SK-N-SH treated with all-trans-retinoic acid at 6 μM for 48 hours (cell line): ENCODE data around the gene KLHL26.

Experiments
- ATAC-seq: fragments of 200-7000 bp; cut with Tn5 transposase; 3 replicates; pipeline ENCODE4 v1.9.1; 2020; ENCODE audit warnings: mild to moderate bottlenecking, moderate library complexity
- ARNTL ChIP-seq: fragments of 450-650 bp; formaldehyde crosslinking; IDR thresholded peaks from 2 replicates; pipeline ENCODE4 v1.5.0; 2020; ENCODE audit warnings: low read depth, mild to moderate bottlenecking, moderate library complexity, borderline replicate concordance
- BACH2 ChIP-seq: fragments of 250-450 bp; sonication (Bioruptor Pico); IDR thresholded peaks from 2 replicates; pipeline ENCODE4 v1.9.0; 2021; ENCODE audit warnings: mild to moderate bottlenecking, borderline replicate concordance
- CREB5 ChIP-seq: fragments of 250-450 bp; sonication (Bioruptor Pico); IDR thresholded peaks from 2 replicates; pipeline ENCODE4 v1.5.1; 2020; ENCODE audit warnings: low read depth, mild to moderate bottlenecking, moderate library complexity
- CSDC2 ChIP-seq: fragments of 250-450 bp; sonication (Bioruptor Pico); IDR thresholded peaks from 2 replicates; pipeline ENCODE4 v1.5.0; 2020; ENCODE audit warnings: mild to moderate bottlenecking, moderate library complexity
- CSRNP3 ChIP-seq: fragments of 250-450 bp; sonication (Bioruptor Pico); IDR thresholded peaks from 2 replicates; pipeline ENCODE4 v1.5.1; 2021; ENCODE audit warnings: mild to moderate bottlenecking, moderate library complexity
- ESRRG ChIP-seq: fragments of 250-450 bp; sonication (Bioruptor Pico); IDR thresholded peaks from 2 replicates; pipeline ENCODE4 v1.6.1; 2021; ENCODE audit warnings: mild to moderate bottlenecking
- GLIS3 ChIP-seq: fragments of 250-450 bp; sonication (Bioruptor Pico); IDR thresholded peaks from 2 replicates; pipeline ENCODE4 v1.5.0; 2020; ENCODE audit warnings: mild to moderate bottlenecking, moderate library complexity
- ISL1 ChIP-seq: fragments of 250-450 bp; sonication (Bioruptor Pico); IDR thresholded peaks from 2 replicates; pipeline ENCODE4 v2.1.2; 2022; ENCODE audit warnings: mild to moderate bottlenecking, moderate library complexity
- PATZ1 ChIP-seq: fragments of 250-450 bp; sonication (Bioruptor Pico); IDR thresholded peaks from 2 replicates; pipeline ENCODE4 v1.8.0; 2020; ENCODE audit warnings: mild to moderate bottlenecking, moderate library complexity, borderline replicate concordance
- POU6F1 ChIP-seq: fragments of 250-450 bp; sonication (Bioruptor Pico); IDR thresholded peaks from 2 replicates; pipeline ENCODE4 v1.8.0; 2021; ENCODE audit warnings: low read depth, mild to moderate bottlenecking, moderate library complexity, borderline replicate concordance
- RARB ChIP-seq: fragments of 250-450 bp; sonication (Bioruptor Pico); IDR thresholded peaks from 2 replicates; pipeline ENCODE4 v1.8.0; 2021; ENCODE audit warnings: mild to moderate bottlenecking, moderate library complexity
- SNAI2 ChIP-seq: fragments of 250-450 bp; sonication (Bioruptor Pico); IDR thresholded peaks from 2 replicates; pipeline ENCODE4 v1.5.0; 2020; ENCODE audit warnings: mild to moderate bottlenecking, moderate library complexity
- TOX ChIP-seq: fragments of 250-450 bp; sonication (Bioruptor Pico); IDR thresholded peaks from 2 replicates; pipeline ENCODE4 v1.8.0; 2021; ENCODE audit warnings: mild to moderate bottlenecking, moderate library complexity, borderline replicate concordance
- TSHZ2 ChIP-seq: fragments of 250-450 bp; sonication (Bioruptor Pico); IDR thresholded peaks from 2 replicates; pipeline ENCODE4 v1.5.0; 2020; ENCODE audit warnings: mild to moderate bottlenecking, moderate library complexity
- ZFP30 ChIP-seq: fragments of 450-650 bp; formaldehyde crosslinking; IDR thresholded peaks from 2 replicates; pipeline ENCODE4 v1.5.0; 2022; ENCODE audit warnings: mild to moderate bottlenecking, moderate library complexity
- ZNF70 ChIP-seq: fragments of 450-650 bp; formaldehyde crosslinking; IDR thresholded peaks from 2 replicates; pipeline ENCODE4 v1.5.0; 2020; ENCODE audit warnings: mild to moderate bottlenecking, moderate library complexity
- ZNF8 ChIP-seq: fragments of 450-650 bp; formaldehyde crosslinking; IDR thresholded peaks from 2 replicates; pipeline ENCODE4 v1.5.0; 2020; ENCODE audit warnings: mild to moderate bottlenecking, moderate library complexity

Gene KLHL26

GRCh38 chr19:18654469-18654868 is 17.6 kb downstream of the KLHL26 start:
- no peak for ATAC-seq
- no peak for TF ChIP-seq TOX (CRISPR knock-in tag)
- TF ChIP-seq, all 23 proteins: peak for 0

GRCh38 chr19:18655173-18655844 is 18.5 kb downstream of the KLHL26 start:
- ATAC-seq = no peak
- TF ChIP-seq BACH2 (CRISPR knock-in tag) = no peak
- TF ChIP-seq PATZ1 (CRISPR knock-in tag) = no peak
- TF ChIP-seq, all 23 proteins: peak for 0

GRCh38 chr19:18656337-18657086 is 19.7 kb downstream of the KLHL26 start:
- no peak for TF ChIP-seq PATZ1 (CRISPR knock-in tag)
- TF ChIP-seq ZFP30 (CRISPR knock-in tag) = no peak
- no peak for TF ChIP-seq CSRNP3 (CRISPR knock-in tag)
- TF ChIP-seq BACH2 (CRISPR knock-in tag) = no peak
- no peak for TF ChIP-seq ZNF8 (CRISPR knock-in tag)
- no peak for TF ChIP-seq SNAI2
- no peak for TF ChIP-seq CREB5 (CRISPR knock-in tag)
- no peak for TF ChIP-seq ESRRG (CRISPR knock-in tag)
- TF ChIP-seq POU6F1 (CRISPR knock-in tag) = no peak
- no peak for TF ChIP-seq CSDC2 (CRISPR knock-in tag)
- TF ChIP-seq TOX (CRISPR knock-in tag) = no peak
- no peak for TF ChIP-seq RARB (CRISPR knock-in tag)
- no peak for TF ChIP-seq ARNTL (CRISPR knock-in tag)
- no peak for TF ChIP-seq ZNF70
- no peak for TF ChIP-seq GLIS3 (CRISPR knock-in tag)
- TF ChIP-seq TSHZ2 (CRISPR knock-in tag) = no peak
- TF ChIP-seq ISL1 (CRISPR knock-in tag) = no peak
- ATAC-seq = no peak
